Suppressor macrophage treated with lipopolysaccharide for 1 hour (primary cell): ENCODE results near the gene FANCC.

ENCODE experiments used
- DNase-seq, 3 donors: peaks; one replicate each; pipeline ENCODE4 v3.0.0-alpha.2; 2020 to 2022

Gene FANCC

GRCh38 chr9:95097279-95097678, 220.2 kb downstream of the FANCC start:
- no peak for DNase-seq

- no peak for DNase-seq
Measured at GRCh38 chr9:95096807-95097206, 220.7 kb downstream of the FANCC start.

- no peak for DNase-seq
Measured at GRCh38 chr9:95096381-95096780, 221.1 kb downstream of the FANCC start.

- no peak for DNase-seq
Measured at GRCh38 chr9:95095641-95096355, 221.7 kb downstream of the FANCC start.

- DNase-seq, result no peak
Measured at GRCh38 chr9:95094002-95094401, 223.5 kb downstream of the FANCC start.

GRCh38 chr9:95093586-95093985, 223.9 kb downstream of the FANCC start:
- no peak for DNase-seq

GRCh38 chr9:95092262-95093072, 225.0 kb downstream of the FANCC start:
- peak in 2 of 3 donors; percentile 14 to 20 for DNase-seq

- DNase-seq, result peak in 1 of 3 donors; percentile 16
Measured at GRCh38 chr9:95091601-95092261, 225.8 kb downstream of the FANCC start.

GRCh38 chr9:95090871-95091577, 226.5 kb downstream of the FANCC start:
- DNase-seq, result no peak

GRCh38 chr9:95090023-95090791, 227.3 kb downstream of the FANCC start:
- no peak for DNase-seq

- no peak for DNase-seq
Measured at GRCh38 chr9:95089257-95090022, 228.1 kb downstream of the FANCC start.

- no peak for DNase-seq
Measured at GRCh38 chr9:95088421-95089161, 228.9 kb downstream of the FANCC start.

GRCh38 chr9:95087659-95088242, 229.8 kb downstream of the FANCC start:
- no peak for DNase-seq

GRCh38 chr9:95086564-95086955, 230.9 kb downstream of the FANCC start:
- no peak for DNase-seq

GRCh38 chr9:95085861-95086563, 231.5 kb downstream of the FANCC start:
- DNase-seq, result no peak

GRCh38 chr9:95085036-95085770, 232.3 kb downstream of the FANCC start:
- DNase-seq, result no peak

- no peak for DNase-seq
Measured at GRCh38 chr9:95084254-95084934, 233.1 kb downstream of the FANCC start.

- no peak for DNase-seq
Measured at GRCh38 chr9:95083086-95083768, 234.3 kb downstream of the FANCC start.
